Stimulated activated CD4-positive, alpha-beta T cell treated with anti-CD3 and anti-CD28 coated beads, Interleukin-1b, Interleukin-23, amount 100 ng/mL, for 24 hours (primary cell): Measurements from ENCODE around the gene KLHL25.

Experiments
- DNase-seq, 4 experiments: peaks; one replicate each; pipeline ENCODE4 v3.0.0-alpha.2; 2020; ENCODE audit warnings: low read depth in 4 of 4, low spot score in 1 of 4

KLHL25 gene

GRCh38 chr15:85760531-85761371 is 34.0 kb downstream of the KLHL25 start:
- DNase-seq: no peak

GRCh38 chr15:85760049-85760448 is 34.7 kb downstream of the KLHL25 start:
- no peak for DNase-seq

- DNase-seq: no peak
Measured at GRCh38 chr15:85759376-85759775, 35.3 kb downstream of the KLHL25 start.

GRCh38 chr15:85758655-85758978 is 36.1 kb downstream of the KLHL25 start:
- DNase-seq: no peak

- DNase-seq: no peak
Measured at GRCh38 chr15:85757939-85758654, 36.6 kb downstream of the KLHL25 start.

GRCh38 chr15:85757073-85757938 is 37.4 kb downstream of the KLHL25 start:
- no peak for DNase-seq

GRCh38 chr15:85756411-85757072 is 38.2 kb downstream of the KLHL25 start:
- DNase-seq: no peak

- DNase-seq: no peak
Measured at GRCh38 chr15:85755942-85756341, 38.8 kb downstream of the KLHL25 start.

- no peak for DNase-seq
Measured at GRCh38 chr15:85755471-85755870, 39.3 kb downstream of the KLHL25 start.

- DNase-seq: no peak
Measured at GRCh38 chr15:85754989-85755388, 39.7 kb downstream of the KLHL25 start.

- DNase-seq: no peak
Measured at GRCh38 chr15:85753791-85754452, 40.8 kb downstream of the KLHL25 start.

GRCh38 chr15:85753261-85753660 is 41.5 kb downstream of the KLHL25 start:
- DNase-seq: no peak

- no peak for DNase-seq
Measured at GRCh38 chr15:85752491-85752961, 42.2 kb downstream of the KLHL25 start.

GRCh38 chr15:85752124-85752475 is 42.6 kb downstream of the KLHL25 start:
- no peak for DNase-seq

- no peak for DNase-seq
Measured at GRCh38 chr15:85751291-85752123, 43.2 kb downstream of the KLHL25 start.

- no peak for DNase-seq
Measured at GRCh38 chr15:85750319-85751290, 44.1 kb downstream of the KLHL25 start.

GRCh38 chr15:85749261-85750151 is 45.2 kb downstream of the KLHL25 start:
- no peak for DNase-seq
